Mesothelial cell of epicardium (in vitro differentiated cells): Measurements from ENCODE around the gene HIGD1C. TPM values are rescaled to one million over a fixed set of nuclear protein-coding genes. Genes with fewer than 3 reads are reported as not detected.
A peak's percentile ranks its signal among the peaks of the same experiment; 100 is the strongest.

Experiments used
- DNase-seq, 2 experiments: peaks; one replicate each; pipeline ENCODE4 v3.0.0; 2021; ENCODE audit warnings: low spot score in 2 of 2; ENCODE audit not compliant: unreplicated experiment in 2 of 2
- H3K27ac Mint-ChIP-seq: 2 replicates; pipeline ENCODE4 v1.8.0; 2021; ENCODE audit warnings: mixed read lengths
- H3K27me3 Mint-ChIP-seq: 2 replicates; pipeline ENCODE4 v1.8.0; 2021; ENCODE audit warnings: low read depth, mixed read lengths
- H3K36me3 Mint-ChIP-seq: 2 replicates; pipeline ENCODE4 v1.8.0; 2021; ENCODE audit warnings: mixed read lengths
- H3K4me1 Mint-ChIP-seq: 2 replicates; pipeline ENCODE4 v1.8.0; 2021; ENCODE audit warnings: mixed read lengths
- H3K4me3 Mint-ChIP-seq: 2 replicates; pipeline ENCODE4 v1.8.0; 2021; ENCODE audit warnings: mild to moderate bottlenecking, moderate library complexity, mixed read lengths
- H3K9me3 Mint-ChIP-seq: 2 replicates; pipeline ENCODE4 v1.8.0; 2021; ENCODE audit warnings: mixed read lengths
- total RNA-seq: library from RNA; stranded (reverse); gene quantifications from 3 replicates; pipeline ENCODE4 v1.2.1, GENCODE V29; 2021
- TF ChIP-seq, protein P1 (sequence below): fragments of 200-600 bp; sonication (generic); IDR thresholded peaks from one replicate; pipeline ENCODE4 v1.5.0; 2021; ENCODE audit warnings: antibody characterized with exemption; ENCODE audit not compliant: unreplicated experiment

HIGD1C gene
- total RNA-seq, 1 donor from 2014 or later = not detected

- Mint-ChIP-seq H3K27ac (peak overlapping the region; percentile 71), H3K36me3 (no peaks in the 10 kb centered on the region), H3K9me3 (no peaks in the 10 kb centered on the region), H3K27me3 (no peaks in the 10 kb centered on the region), H3K4me3 (no peak overlapping the region), H3K4me1 (peaks cover 10% of the 10 kb centered on the region)
- TF ChIP-seq, protein P1, sequence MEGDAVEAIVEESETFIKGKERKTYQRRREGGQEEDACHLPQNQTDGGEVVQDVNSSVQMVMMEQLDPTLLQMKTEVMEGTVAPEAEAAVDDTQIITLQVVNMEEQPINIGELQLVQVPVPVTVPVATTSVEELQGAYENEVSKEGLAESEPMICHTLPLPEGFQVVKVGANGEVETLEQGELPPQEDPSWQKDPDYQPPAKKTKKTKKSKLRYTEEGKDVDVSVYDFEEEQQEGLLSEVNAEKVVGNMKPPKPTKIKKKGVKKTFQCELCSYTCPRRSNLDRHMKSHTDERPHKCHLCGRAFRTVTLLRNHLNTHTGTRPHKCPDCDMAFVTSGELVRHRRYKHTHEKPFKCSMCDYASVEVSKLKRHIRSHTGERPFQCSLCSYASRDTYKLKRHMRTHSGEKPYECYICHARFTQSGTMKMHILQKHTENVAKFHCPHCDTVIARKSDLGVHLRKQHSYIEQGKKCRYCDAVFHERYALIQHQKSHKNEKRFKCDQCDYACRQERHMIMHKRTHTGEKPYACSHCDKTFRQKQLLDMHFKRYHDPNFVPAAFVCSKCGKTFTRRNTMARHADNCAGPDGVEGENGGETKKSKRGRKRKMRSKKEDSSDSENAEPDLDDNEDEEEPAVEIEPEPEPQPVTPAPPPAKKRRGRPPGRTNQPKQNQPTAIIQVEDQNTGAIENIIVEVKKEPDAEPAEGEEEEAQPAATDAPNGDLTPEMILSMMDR = no peak
- DNase-seq = no peak
Observed at GRCh38 chr12:51017452-51017851, 65.1 kb downstream of the HIGD1C start.

- Mint-ChIP-seq H3K27ac (peak overlapping the region; percentile 18), H3K27me3 (no peaks in the 10 kb centered on the region), H3K4me3 (no peak overlapping the region), H3K36me3 (no peaks in the 10 kb centered on the region), H3K9me3 (no peaks in the 10 kb centered on the region), H3K4me1 (peaks cover 12% of the 10 kb centered on the region)
- TF ChIP-seq, protein P1 = no peak
- no peak for DNase-seq
Observed at GRCh38 chr12:51018956-51019355, 66.6 kb downstream of the HIGD1C start.

DNA sequence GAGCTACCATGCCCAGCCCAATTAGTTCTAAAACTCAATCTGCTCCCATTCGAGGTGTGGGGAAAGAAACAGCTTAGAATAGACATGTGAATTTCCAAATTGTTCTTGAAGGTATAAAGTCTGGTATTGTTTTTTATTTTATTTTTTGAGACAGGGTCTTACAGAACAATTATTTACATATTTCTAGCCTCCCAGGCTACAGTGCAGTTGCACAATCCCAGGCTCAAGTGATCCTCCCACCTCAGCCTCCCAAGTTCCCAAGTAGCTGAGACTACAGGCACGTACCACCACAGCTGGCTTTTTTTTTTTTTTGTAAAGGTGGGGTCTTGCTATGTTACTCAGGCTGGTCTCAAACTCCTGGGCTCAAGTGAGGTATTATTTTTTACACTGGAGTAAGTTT, 67.6 kb downstream of the HIGD1C start:
- H3K27ac Mint-ChIP-seq = no peak overlapping the region
- DNase-seq = no peak
- H3K27me3 Mint-ChIP-seq = no peaks in the 10 kb centered on the region
- TF ChIP-seq, protein P1 = no peak
- H3K9me3 Mint-ChIP-seq = no peaks in the 10 kb centered on the region
- no peaks in the 10 kb centered on the region for H3K36me3 Mint-ChIP-seq
- peaks cover 21% of the 10 kb centered on the region for H3K4me1 Mint-ChIP-seq
- H3K4me3 Mint-ChIP-seq = no peak overlapping the region

Other genes starting within 250 kb of the HIGD1C start
- gene ATF1, start 188.4 kb upstream of the HIGD1C start, total RNA-seq = 25.6 to 30.5 TPM (median 27.9 TPM) in 3 replicates
- 0.24 to 0.27 TPM in 2 of 3 replicates, not detected in the other for gene TMPRSS12, start 109.6 kb upstream of the HIGD1C start, total RNA-seq
- 112 to 123 TPM (median 117 TPM) in 3 replicates for gene SLC11A2, start 73.8 kb downstream of the HIGD1C start, total RNA-seq
- 71.8 to 77.0 TPM (median 74.4 TPM) in 3 replicates for gene LETMD1, start 95.8 kb downstream of the HIGD1C start, total RNA-seq
- 47.1 to 50.5 TPM (median 49.0 TPM) in 3 replicates for gene CSRNP2, start 131.1 kb downstream of the HIGD1C start, total RNA-seq
- 43.3 to 45.6 TPM (median 44.9 TPM) in 3 replicates for gene TFCP2, start 220.6 kb downstream of the HIGD1C start, total RNA-seq